T47D (cell line): ENCODE data around the gene PRPS1.
"Not testable (repeated sequence)": the region's sequence is repeated elsewhere in the genome, so short reads cannot be mapped to it uniquely, and the experiment has no call there.

Experiments
- DNase-seq, 2 experiments: peaks; one replicate each; pipeline versions ENCODE4 v3.0.0 to v3.0.0-alpha.2; 2011 to 2012; ENCODE audit warnings: low read depth in 1 of 2, low spot score in 1 of 2
- JUND ChIP-seq: IDR thresholded peaks from 2 replicates; pipeline ENCODE4 v1.6.1; 2012; ENCODE audit warnings: low read depth
- in situ Hi-C: cut with HindIII; loops from 2 replicates; pipeline ENCODE4 v1.10.0; 2016; ENCODE audit warnings: low sequenced_read_pairs, low pct_unique_long_range_greater_than_20kb

The PRPS1 gene

GRCh38 chrX:107683124-107683895 lies 55.0 kb downstream of the PRPS1 start:
- no peak for DNase-seq
- no peak for TF ChIP-seq JUND
- in situ Hi-C loops = no loop called here

- DNase-seq = no peak
- in situ Hi-C loops = no loop called here
- TF ChIP-seq JUND = no peak
These were observed 55.6 kb downstream of the PRPS1 start for GRCh38 chrX:107683931-107684330.

GRCh38 chrX:107684956-107685385 lies 56.7 kb downstream of the PRPS1 start:
- no peak for TF ChIP-seq JUND
- peak in 1 of 2 experiments; percentile 89 for DNase-seq
- in situ Hi-C loops = no loop called here

GRCh38 chrX:107685586-107685985 lies 57.3 kb downstream of the PRPS1 start:
- DNase-seq, in situ Hi-C loops: not testable (repeated sequence)

- no peak for DNase-seq
- in situ Hi-C loops = no loop called here
- TF ChIP-seq JUND = no peak
These were observed 57.7 kb downstream of the PRPS1 start for GRCh38 chrX:107686026-107686425.

- in situ Hi-C loops = no loop called here
- no peak for DNase-seq
- TF ChIP-seq JUND = no peak
These were observed 58.5 kb downstream of the PRPS1 start for GRCh38 chrX:107686792-107687191.

GRCh38 chrX:107687445-107687844 lies 59.1 kb downstream of the PRPS1 start:
- in situ Hi-C loops = no loop called here
- no peak for DNase-seq
- no peak for TF ChIP-seq JUND

- DNase-seq = no peak
- TF ChIP-seq JUND = no peak
- in situ Hi-C loops = no loop called here
These were observed 62.7 kb downstream of the PRPS1 start for GRCh38 chrX:107691024-107691448.

- TF ChIP-seq JUND = no peak
- DNase-seq = no peak
- in situ Hi-C loops = no loop called here
These were observed 71.3 kb downstream of the PRPS1 start for GRCh38 chrX:107699616-107700015.

GRCh38 chrX:107700317-107700774 lies 72.0 kb downstream of the PRPS1 start:
- in situ Hi-C loops = no loop called here
- DNase-seq = no peak
- no peak for TF ChIP-seq JUND
